Right lung (tissue), 5 donors: Measurements from ENCODE around the gene MAB21L4. TPM values are rescaled to one million over a fixed set of nuclear protein-coding genes. Genes with fewer than 3 reads are reported as not detected.
A peak's percentile ranks its signal among the peaks of the same experiment; 100 is the strongest.

Experiments used
- DNase-seq, 2 donors: peaks; one replicate each; pipeline ENCODE4 v3.0.0-alpha.2; 2013
- polyA plus RNA-seq, 5 donors: library from polyadenylated mRNA; unstranded; fragments of 120-200 nt; gene quantifications; one replicate each; pipeline versions ENCODE4 v1.2.1 to v1.2.3, GENCODE V29; 2013; ENCODE audit warnings: inconsistent platforms in 1 of 5, low replicate concordance in 1 of 5; ENCODE audit not compliant: insufficient read length in 5 of 5, insufficient read depth in 1 of 5

The MAB21L4 gene
- polyA plus RNA-seq, 5 donors = 0.61 to 4.6 (median 1.4) TPM

GRCh38 chr2:240837621-240838020 lies 58.3 kb downstream of the MAB21L4 start:
- no peak for DNase-seq

- peak; percentile 74 for DNase-seq
These were observed 59.0 kb downstream of the MAB21L4 start for GRCh38 chr2:240836781-240837467.

Other genes starting within 250 kb of the MAB21L4 start
- gene AQP12B, start 213.3 kb downstream of the MAB21L4 start, polyA plus RNA-seq = under 1 TPM in 1 of 5 donors, not detected in 4; 0.05 TPM
- not detected for gene AQP12A, start 204.3 kb downstream of the MAB21L4 start, polyA plus RNA-seq
- 1 to 10 TPM; 1.2 to 4.9 (median 1.8) TPM for gene KIF1A, start 75.9 kb downstream of the MAB21L4 start, polyA plus RNA-seq
- under 1 TPM; 0.06 to 0.54 (median 0.18) TPM for gene AGXT, start 27.3 kb downstream of the MAB21L4 start, polyA plus RNA-seq
- 1 to 10 TPM in 4 of 5 donors, under 1 TPM in 1; 0.95 to 3.5 (median 2.7) TPM for gene CROCC2, start 10.2 kb upstream of the MAB21L4 start, polyA plus RNA-seq
- gene SNED1, start 102.5 kb upstream of the MAB21L4 start, polyA plus RNA-seq = 10 to 100 TPM; 40.8 to 60.3 (median 54.9) TPM
- gene MTERF4, start 206.1 kb upstream of the MAB21L4 start, polyA plus RNA-seq = 100 to 1,000 TPM in 1 of 5 donors, 10 to 100 TPM in 4; 75.2 to 105 (median 92.6) TPM